Measurements from ENCODE around the gene ANKS1B. TPM values are rescaled to one million over a fixed set of nuclear protein-coding genes. Genes with fewer than 3 reads are reported as not detected.
A peak's percentile ranks its signal among the peaks of the same experiment; 100 is the strongest.
"Not testable (repeated sequence)": the region's sequence is repeated elsewhere in the genome, so short reads cannot be mapped to it uniquely, and the experiment has no call there.

ANKS1B gene
- total RNA-seq, 1 experiment from 2014 or later = 2.4 TPM

DNA sequence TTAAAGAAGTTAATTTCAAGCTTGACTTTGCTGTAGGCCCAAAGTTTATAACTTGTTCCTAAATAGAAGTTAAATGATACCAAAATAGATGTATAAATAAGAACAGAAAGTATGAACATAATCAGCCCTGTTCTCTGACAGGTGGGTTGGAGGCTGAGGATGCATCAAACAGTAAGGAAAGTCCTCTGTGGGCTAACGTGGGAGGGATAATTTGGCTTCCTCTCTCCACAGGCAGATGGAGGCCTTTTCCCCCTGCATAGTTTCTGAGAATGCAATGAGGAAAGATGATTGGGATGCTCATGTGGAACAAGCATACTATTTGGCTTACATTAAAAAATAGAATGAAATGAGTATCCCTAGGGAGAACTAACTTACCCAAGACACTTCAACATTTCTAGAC lies 280.7 kb downstream of the ANKS1B start:
- no peak for DNase-seq
- no peaks in the 10 kb centered on the region for H3K27me3 ChIP-seq
- H3K4me1 ChIP-seq = no peaks in the 10 kb centered on the region
- H3K27ac ChIP-seq = no peak overlapping the region
- H3K4me3 ChIP-seq = no peak overlapping the region
- H3K36me3 ChIP-seq = no peaks in the 10 kb centered on the region
- H3K9me3 ChIP-seq (replicated peaks) = no peaks in the 10 kb centered on the region

DNA sequence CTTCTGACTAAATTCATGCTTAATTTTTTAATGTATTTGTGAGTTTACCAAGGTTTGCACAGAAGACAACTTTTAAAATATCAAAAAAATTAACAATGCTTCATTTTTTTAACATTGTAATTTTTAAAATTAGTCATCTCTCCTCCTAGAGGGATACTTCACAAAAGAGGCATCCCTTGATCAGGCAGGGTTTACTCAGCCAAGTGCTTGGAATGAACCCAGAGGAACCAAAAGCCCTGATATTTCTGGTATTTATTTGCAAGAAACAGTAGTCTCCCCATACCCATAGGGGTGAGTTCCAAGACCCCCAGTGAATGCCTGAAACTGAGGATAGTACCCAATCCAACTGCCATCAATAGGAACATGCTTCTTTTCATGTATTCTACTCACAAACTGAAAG lies 284.7 kb downstream of the ANKS1B start:
- DNase-seq = no peak
- H3K9me3 ChIP-seq (replicated peaks) = no peaks in the 10 kb centered on the region
- H3K27me3 ChIP-seq = no peaks in the 10 kb centered on the region
- no peak overlapping the region for H3K27ac ChIP-seq
- H3K36me3 ChIP-seq = no peaks in the 10 kb centered on the region
- no peak overlapping the region for H3K4me3 ChIP-seq
- no peaks in the 10 kb centered on the region for H3K4me1 ChIP-seq

DNA sequence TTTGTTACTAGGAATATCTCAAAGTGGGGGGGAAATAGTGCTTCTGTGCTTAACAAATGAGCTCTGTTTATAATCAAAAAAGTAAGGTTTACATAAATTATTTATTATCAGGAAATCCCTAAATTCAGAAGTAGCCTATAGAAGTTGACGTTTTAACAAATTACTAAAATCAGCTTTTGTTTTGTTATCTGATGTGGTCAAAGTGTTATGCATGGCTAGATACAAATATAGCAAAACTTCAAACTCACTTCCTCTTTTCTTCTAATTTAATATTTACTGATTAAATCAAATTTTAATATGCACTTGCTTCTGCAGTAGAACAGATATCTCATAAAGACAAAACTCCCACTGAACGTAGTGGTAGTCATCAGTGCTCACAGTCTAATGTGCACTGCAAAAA lies 289.7 kb downstream of the ANKS1B start:
- H3K27me3 ChIP-seq = no peaks in the 10 kb centered on the region
- H3K27ac ChIP-seq = no peak overlapping the region
- H3K4me1 ChIP-seq = no peaks in the 10 kb centered on the region
- no peak overlapping the region for H3K4me3 ChIP-seq
- no peak for DNase-seq
- H3K9me3 ChIP-seq (replicated peaks) = no peaks in the 10 kb centered on the region
- no peaks in the 10 kb centered on the region for H3K36me3 ChIP-seq

DNA sequence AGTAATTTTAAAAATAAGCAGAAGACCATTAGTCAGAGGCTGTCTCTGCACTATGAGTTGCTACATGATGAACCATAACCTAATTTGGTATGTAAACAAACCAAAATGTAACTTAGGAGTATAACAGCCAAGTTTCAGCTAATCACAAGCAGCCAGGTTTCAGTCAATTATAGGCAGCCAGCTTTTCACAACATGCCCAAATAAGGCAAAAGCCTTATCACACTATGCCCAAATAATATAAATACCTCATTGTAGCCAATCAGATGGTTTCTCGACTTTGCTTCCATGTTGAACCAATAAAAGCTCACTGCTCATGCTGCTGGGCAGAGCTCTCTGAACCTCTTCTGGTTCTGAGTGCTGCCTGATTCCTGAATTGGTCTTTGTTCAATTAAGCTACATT lies 298.6 kb downstream of the ANKS1B start:
- no peaks in the 10 kb centered on the region for H3K9me3 ChIP-seq (replicated peaks)
- H3K36me3 ChIP-seq = no peaks in the 10 kb centered on the region
- DNase-seq = no peak
- H3K4me3 ChIP-seq = no peak overlapping the region
- no peaks in the 10 kb centered on the region for H3K4me1 ChIP-seq
- H3K27me3 ChIP-seq = no peaks in the 10 kb centered on the region
- H3K27ac ChIP-seq = no peak overlapping the region

DNA sequence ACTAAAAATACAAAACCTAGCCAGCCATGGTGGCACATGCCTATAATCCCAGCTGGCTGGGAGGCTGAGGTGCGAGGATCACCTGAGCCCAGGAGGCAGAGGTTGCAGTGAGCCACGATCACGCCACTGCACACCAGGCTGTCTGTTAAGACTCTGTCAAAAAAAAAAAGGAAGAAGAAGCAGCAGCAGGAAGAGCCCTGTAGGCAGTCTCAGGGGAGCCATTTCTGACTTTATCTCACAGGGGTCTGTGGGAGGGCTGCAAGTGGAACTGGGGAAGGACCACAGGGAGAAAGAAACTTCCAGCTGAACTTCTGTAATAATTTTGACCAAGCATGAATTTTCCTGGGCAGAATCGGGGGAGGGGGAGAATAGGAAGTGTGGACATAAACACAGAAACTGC lies 304.5 kb downstream of the ANKS1B start:
- H3K36me3 ChIP-seq = no peaks in the 10 kb centered on the region

DNA sequence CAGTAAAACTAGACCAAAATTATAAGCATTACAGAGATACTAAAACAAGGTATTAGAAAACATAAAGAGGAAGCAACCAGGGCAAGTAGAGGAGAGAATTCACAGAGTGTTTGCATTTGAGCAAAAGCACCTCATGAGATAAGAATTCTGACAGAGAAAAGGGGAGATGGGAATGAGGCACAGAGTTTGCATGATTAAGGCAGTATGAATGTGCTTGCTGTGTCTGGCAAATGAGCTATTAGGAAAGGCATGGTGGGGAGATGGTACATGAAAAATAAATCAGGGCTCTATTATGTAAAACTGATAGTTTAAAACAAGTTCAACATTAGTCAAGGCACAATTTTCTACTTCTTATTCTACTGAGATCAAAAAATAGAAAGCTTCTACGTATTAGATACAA lies 314.1 kb downstream of the ANKS1B start:
- no peaks in the 10 kb centered on the region for H3K27me3 ChIP-seq
- H3K4me1 ChIP-seq = no peaks in the 10 kb centered on the region
- DNase-seq = no peak
- H3K36me3 ChIP-seq = no peaks in the 10 kb centered on the region
- no peak overlapping the region for H3K4me3 ChIP-seq
- H3K27ac ChIP-seq = no peak overlapping the region
- H3K9me3 ChIP-seq (replicated peaks) = no peaks in the 10 kb centered on the region

More for the DNA sequence above, 304.5 kb downstream of the ANKS1B start:
- Histone ChIP-seq H3K4me3 (no peak overlapping the region), H3K9me3 (replicated peaks) (no peaks in the 10 kb centered on the region), H3K27ac (no peak overlapping the region), H3K4me1 (no peaks in the 10 kb centered on the region), H3K27me3 (no peaks in the 10 kb centered on the region)
- no peak for DNase-seq

DNA sequence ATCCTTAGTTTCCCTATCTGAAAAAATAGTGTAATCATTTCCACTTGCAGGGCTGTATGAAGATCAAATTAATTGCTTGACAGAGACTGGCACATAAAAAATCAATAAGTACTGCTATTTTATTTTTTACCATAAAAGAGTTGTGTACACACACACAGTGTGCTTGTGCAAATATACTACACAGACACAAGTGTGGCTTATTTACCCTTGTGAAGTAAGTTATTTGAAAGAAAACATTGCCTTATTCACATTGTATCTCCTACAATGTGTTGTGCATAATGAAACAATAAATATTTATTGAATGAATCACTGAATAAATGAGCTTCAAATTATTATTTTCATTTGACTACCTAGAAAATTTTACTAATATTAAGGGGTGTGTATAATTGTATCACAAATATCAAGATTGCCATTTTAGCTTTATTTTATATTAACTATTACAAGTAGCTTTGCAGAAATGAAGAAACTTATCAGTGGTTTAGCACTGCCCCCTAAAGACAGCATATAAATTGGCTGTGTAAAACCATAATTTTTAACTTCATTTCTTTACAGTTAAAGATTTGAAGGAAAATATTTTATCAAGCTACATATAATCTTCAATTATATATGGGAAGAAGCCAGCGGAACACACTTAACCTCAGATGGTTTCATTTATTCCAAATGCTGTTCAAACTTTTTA lies 325.9 kb downstream of the ANKS1B start:
- no peaks in the 10 kb centered on the region for H3K36me3 ChIP-seq
- H3K9me3 ChIP-seq (replicated peaks) = no peaks in the 10 kb centered on the region
- no peaks in the 10 kb centered on the region for H3K27me3 ChIP-seq
- H3K4me3 ChIP-seq = no peak overlapping the region
- DNase-seq = no peak
- no peaks in the 10 kb centered on the region for H3K4me1 ChIP-seq
- H3K27ac ChIP-seq = no peak overlapping the region

DNA sequence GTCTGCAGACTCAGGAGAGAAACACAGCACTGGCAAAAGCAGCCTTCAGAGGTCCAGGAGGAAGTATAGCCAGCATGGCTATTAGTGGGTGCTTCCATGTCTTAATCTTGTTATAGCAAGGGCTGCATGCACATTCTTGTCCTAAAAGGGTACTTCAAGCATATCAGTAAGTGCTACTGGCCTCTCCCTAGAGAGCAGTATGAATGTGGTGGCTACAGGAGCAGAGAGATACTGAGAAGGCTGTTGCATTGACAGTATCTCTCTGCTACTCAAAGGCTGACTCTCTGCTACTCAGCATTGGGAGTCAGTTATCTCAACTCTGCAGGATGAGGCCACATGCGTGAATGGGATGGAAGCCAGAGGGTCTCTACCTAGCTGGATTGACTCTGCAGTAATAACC lies 335.2 kb downstream of the ANKS1B start:
- Histone ChIP-seq H3K4me3 (no peak overlapping the region), H3K27ac (no peak overlapping the region), H3K36me3 (no peaks in the 10 kb centered on the region), H3K27me3 (no peaks in the 10 kb centered on the region), H3K4me1 (no peaks in the 10 kb centered on the region), H3K9me3 (replicated peaks) (no peaks in the 10 kb centered on the region)
- no peak for DNase-seq

DNA sequence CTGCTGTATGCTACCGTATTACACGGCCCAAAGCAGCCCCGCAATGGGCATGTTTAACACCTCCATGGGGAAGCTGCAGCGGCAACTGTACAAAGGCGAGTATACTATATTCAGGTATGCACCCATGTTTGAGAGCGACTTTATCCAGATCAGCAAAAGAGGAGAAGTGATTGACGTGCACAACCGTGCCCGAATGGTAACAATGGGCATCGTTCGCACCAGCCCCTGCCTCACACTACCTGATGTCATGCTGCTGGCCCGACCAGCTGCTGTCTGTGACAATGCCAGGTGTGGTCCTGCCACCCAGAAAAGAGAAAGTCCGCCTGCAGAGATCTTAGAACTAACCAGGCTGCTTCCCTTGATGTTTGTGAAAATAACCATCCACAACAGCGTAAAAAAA lies 336.6 kb downstream of the ANKS1B start:
- no peak overlapping the region for H3K4me3 ChIP-seq
- no peak overlapping the region for H3K27ac ChIP-seq
- H3K4me1 ChIP-seq = no peaks in the 10 kb centered on the region
- DNase-seq = no peak
- no peaks in the 10 kb centered on the region for H3K27me3 ChIP-seq
- H3K9me3 ChIP-seq (replicated peaks) = no peaks in the 10 kb centered on the region
- H3K36me3 ChIP-seq = no peaks in the 10 kb centered on the region

DNA sequence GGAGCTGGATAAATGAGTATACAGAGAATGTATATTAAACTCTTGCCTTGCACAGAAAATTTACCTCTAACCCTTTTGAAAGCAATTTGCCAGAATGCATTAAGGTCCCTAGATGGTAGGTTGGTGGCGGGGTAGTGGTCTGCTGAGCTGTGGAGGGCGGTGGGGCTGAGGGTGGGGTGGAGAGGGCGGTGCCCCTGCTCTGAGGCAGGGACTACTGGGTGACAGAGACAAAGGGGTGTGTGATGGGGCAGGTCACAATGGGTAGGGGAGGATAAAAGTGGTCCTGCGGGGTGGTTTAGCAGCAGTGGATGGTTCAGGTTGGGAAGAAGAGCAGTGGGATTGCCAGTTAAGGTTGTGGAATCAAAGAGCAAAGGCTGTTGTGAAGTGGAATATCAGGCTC lies 337.3 kb downstream of the ANKS1B start, which contains the start of gene GARIN6:
GARIN6 (plus strand) TSS at position 301 of the 400 bp plus-strand sequence. CDS start 422 bp downstream, outside the sequence.
- Histone ChIP-seq H3K9me3 (replicated peaks) (no peaks in the 10 kb centered on the region), H3K27ac (no peak within 1 kb of the TSS), H3K4me1 (no peaks in the 10 kb centered on the region), H3K4me3 (no peak within 1 kb of the TSS), H3K36me3 (no peaks in the 10 kb centered on the region), H3K27me3 (no peaks in the 10 kb centered on the region)
- no peak for DNase-seq

DNA sequence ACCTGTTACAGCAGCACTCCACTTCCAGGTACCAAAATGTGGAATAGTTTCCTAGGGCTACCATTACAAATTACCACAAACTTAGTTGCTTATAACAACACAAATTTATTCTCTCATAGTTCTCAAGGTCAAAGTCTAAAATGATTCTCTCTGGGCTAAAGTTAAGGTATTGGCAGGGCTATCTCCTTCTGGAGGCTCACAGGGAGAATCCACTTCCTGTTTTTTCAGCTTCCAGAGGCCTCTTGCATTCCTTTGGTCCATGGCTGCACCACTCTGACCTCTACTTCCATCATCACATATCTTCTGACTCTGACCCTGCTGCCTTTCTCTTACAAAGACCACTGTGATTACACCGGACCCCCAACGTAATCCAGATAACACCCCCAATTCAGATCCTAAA lies 340.1 kb downstream of the ANKS1B start:
- H3K4me3 ChIP-seq = no peak overlapping the region
- no peak for DNase-seq

DNA sequence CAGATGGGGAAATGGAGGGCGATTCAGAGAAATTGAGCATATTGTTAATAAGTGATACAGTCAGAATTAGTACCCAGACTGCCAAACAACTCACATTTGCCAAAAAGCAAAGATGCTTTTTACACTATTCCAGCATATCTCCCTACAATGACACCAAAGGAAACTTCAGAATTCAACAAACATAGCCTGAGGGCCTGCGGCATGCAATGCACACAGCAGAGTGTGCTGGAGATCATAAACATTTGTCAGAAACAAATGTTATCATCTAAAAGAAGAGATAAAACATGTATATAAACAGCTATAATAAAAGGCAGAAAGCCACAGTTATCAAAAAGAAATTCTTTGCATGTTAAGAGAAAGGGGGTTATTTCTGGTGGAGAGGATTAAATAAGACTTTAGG lies 357.3 kb downstream of the ANKS1B start:
- DNase-seq = no peak
- no peaks in the 10 kb centered on the region for H3K4me1 ChIP-seq

More for the DNA sequence above, 340.1 kb downstream of the ANKS1B start:
- Histone ChIP-seq H3K27ac (no peak overlapping the region), H3K4me1 (no peaks in the 10 kb centered on the region), H3K36me3 (no peaks in the 10 kb centered on the region), H3K27me3 (no peaks in the 10 kb centered on the region), H3K9me3 (replicated peaks) (no peaks in the 10 kb centered on the region)

DNA sequence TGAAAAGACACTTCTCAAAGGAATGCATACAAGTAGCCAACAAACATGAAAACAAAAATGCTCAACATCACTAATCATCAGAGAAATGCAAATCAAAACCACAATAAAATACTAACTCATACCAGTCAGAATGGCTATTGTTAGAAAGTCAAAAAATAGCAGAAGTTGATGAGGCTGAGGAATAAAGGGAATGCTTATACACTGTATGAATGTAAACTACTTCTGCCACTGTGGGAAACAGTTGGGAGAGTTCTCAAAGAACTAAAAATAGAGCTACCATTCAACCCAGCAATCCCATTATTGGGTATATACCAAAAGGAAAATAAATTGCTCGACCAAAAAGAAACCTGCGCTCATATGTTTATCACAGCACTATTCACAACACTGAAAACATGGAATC lies 360.1 kb downstream of the ANKS1B start:
- H3K9me3 ChIP-seq (replicated peaks); H3K27me3 ChIP-seq; H3K4me1 ChIP-seq; H3K27ac ChIP-seq; H3K36me3 ChIP-seq; DNase-seq; H3K4me3 ChIP-seq: not testable (repeated sequence)

More for the DNA sequence above, 357.3 kb downstream of the ANKS1B start:
- Histone ChIP-seq H3K27ac (no peak overlapping the region), H3K36me3 (no peaks in the 10 kb centered on the region), H3K4me3 (no peak overlapping the region), H3K27me3 (no peaks in the 10 kb centered on the region), H3K9me3 (replicated peaks) (no peaks in the 10 kb centered on the region)

DNA sequence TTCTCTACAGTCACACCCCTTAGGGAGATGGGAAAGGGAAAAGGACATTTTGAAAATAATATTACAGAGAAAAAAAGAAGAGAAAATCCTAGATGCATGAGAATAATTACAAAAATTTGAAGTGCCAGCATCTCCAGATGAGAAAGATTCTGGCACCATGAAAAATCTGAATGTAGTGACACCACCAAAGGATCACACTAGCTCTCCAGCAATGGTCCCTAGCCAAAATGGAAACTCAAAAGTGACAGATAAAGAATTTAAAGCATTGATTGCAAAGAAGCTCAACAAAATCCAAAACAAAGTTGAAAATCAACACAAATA lies 364.6 kb downstream of the ANKS1B start:
- no peaks in the 10 kb centered on the region for H3K4me1 ChIP-seq
- no peaks in the 10 kb centered on the region for H3K9me3 ChIP-seq (replicated peaks)
- no peak for DNase-seq
- no peak overlapping the region for H3K27ac ChIP-seq
- H3K27me3 ChIP-seq = no peaks in the 10 kb centered on the region
- H3K36me3 ChIP-seq = no peaks in the 10 kb centered on the region
- H3K4me3 ChIP-seq = no peak overlapping the region

DNA sequence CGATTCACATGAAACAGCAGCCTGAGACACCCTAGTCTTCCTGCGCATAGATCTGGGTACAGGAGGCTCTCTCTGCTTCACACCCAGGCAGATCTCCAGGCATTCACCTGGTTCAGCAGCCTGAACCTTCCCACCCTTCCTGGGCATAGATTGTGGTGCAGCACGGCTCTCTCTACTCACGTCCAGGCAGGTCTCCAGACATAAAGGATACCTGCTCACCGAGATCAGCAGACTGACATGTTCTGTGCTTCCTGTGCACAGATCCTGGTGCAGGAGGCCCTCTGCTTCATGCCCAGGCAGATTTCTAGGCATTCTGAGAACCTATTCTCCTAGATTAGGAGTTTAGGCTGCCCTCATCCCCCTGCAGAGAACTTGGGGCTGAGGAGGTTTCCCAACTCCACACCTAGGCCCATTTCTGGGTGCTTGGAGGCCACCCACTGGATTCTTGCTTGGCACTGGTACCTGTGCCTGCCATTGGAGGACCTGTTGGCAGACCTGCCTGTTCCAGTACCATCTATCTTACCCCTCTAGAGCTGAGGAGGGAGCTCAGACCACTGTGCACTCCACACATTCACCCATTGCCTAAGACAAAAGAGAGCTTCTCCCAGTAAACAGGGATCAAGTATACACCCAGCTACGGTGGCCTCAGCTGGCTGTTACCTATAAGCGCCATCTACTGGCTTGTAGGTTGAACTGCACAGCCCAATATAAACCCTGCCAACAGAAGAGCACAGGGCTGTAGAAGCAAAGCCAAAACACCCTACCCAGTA lies 365.2 kb downstream of the ANKS1B start:
- DNase-seq = peak; percentile 18 to 62
- no peaks in the 10 kb centered on the region for H3K4me1 ChIP-seq
- H3K36me3 ChIP-seq = no peaks in the 10 kb centered on the region
- H3K4me3 ChIP-seq = no peak overlapping the region
- no peaks in the 10 kb centered on the region for H3K27me3 ChIP-seq
- H3K9me3 ChIP-seq (replicated peaks) = no peaks in the 10 kb centered on the region
- H3K27ac ChIP-seq = no peak overlapping the region

DNA sequence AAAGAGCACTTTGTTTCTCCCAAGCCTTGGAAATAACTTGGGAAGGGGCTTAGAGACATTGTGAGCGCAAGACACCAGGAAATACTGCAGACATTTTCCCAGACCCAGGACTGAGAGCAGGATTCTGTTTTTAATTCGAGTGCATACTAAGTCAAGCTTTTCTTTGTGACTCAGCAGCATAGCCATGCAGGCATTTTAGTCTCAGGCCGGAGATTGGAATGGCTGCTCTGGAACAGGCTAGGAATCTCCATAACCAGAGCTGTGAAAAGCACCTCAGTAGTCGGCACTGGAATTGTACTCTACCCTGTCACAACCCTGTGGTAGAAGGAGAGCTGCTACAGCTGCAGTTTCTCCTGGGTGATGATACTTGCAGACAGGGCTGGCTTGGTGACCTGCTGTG lies 366.1 kb downstream of the ANKS1B start:
- no peaks in the 10 kb centered on the region for H3K36me3 ChIP-seq
- H3K9me3 ChIP-seq (replicated peaks) = no peaks in the 10 kb centered on the region
- H3K27ac ChIP-seq = no peak overlapping the region
- no peak overlapping the region for H3K4me3 ChIP-seq
- DNase-seq = no peak
- H3K27me3 ChIP-seq = no peaks in the 10 kb centered on the region
- H3K4me1 ChIP-seq = no peaks in the 10 kb centered on the region

Data from SJCRH30 (cell line).